Measurements from ENCODE around the gene DRC7.

DNA sequence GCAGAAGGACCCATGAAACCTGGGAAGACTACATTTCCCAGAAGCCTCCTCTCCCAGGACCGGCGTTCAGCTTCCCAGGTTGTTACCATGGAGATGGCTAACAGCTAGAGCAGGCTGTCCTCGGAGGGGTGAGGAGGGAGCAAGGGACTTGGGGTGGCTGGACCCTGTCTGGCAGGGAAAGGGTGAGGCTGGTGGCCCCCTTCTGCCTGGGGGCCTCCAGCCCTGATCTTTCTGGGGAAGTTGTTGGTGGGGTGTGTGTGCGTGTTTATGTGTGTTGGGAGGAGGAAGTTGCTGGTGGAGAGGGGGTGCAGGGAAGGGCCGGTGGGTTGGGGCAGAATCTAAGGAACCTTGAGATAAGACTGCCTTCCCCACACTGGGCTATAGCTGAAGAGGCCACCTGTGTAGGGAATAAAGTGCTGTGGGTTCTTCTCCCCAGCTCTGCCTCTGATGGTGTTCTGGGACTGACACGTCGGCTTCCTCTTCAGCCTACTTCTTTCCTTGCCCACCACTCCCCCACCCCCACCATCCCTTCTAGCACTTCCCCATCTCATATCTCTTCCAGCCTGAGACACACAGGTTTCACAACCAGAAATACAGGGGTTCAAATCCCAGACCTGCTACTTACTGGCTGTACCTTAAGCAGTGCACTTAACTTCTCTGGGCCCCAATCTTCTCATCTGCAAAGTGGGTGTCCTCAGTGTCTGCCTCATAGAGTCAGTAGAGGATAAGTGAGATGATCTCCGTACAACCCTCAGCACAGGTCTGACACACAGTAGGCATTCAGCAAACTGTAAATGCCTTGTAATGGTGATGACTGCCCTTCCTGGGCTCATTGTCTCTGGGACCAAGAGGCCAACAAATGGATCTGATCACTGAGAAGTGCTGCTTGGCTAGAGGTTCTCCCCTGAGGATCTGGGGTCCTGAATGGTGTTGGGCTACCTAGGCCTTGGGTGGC, at the start of gene DRC7:
- TF ChIP-seq, protein P1, sequence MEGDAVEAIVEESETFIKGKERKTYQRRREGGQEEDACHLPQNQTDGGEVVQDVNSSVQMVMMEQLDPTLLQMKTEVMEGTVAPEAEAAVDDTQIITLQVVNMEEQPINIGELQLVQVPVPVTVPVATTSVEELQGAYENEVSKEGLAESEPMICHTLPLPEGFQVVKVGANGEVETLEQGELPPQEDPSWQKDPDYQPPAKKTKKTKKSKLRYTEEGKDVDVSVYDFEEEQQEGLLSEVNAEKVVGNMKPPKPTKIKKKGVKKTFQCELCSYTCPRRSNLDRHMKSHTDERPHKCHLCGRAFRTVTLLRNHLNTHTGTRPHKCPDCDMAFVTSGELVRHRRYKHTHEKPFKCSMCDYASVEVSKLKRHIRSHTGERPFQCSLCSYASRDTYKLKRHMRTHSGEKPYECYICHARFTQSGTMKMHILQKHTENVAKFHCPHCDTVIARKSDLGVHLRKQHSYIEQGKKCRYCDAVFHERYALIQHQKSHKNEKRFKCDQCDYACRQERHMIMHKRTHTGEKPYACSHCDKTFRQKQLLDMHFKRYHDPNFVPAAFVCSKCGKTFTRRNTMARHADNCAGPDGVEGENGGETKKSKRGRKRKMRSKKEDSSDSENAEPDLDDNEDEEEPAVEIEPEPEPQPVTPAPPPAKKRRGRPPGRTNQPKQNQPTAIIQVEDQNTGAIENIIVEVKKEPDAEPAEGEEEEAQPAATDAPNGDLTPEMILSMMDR (conservative IDR thresholded peaks at IDR 0.05; ENCODE audit: low read depth, low read length): no peak
- TF ChIP-seq EZH2 (IDR thresholded peaks at IDR 0.05; ENCODE audit: low read length, unreplicated experiment): no peak

Data from PC-3 (cell line).